IPS DF 19.7 (cell line): Measurements from ENCODE around the gene PGBD5.

Experiments used
- DNase-seq: peaks from one replicate; pipeline ENCODE4 v3.0.0-alpha.2; 2013; ENCODE audit warnings: low read depth, low spot score

PGBD5 gene

GRCh38 chr1:230265200-230266115 is 160.7 kb downstream of the PGBD5 start:
- no peak for DNase-seq
